NK-92 (cell line): ENCODE measurements around the gene TECTA.
"Not testable (repeated sequence)": the region's sequence is repeated elsewhere in the genome, so short reads cannot be mapped to it uniquely, and the experiment has no call there.

Experiments
- DNase-seq: peaks from one replicate; lab custom pipeline; 2025; ENCODE audit not compliant: unreplicated experiment; lab: John Stamatoyannopoulos, UW

The TECTA gene

GRCh38 chr11:121228851-121229250 is 127.8 kb downstream of the TECTA start:
- DNase-seq, result no peak

- DNase-seq, result no peak
Measured at GRCh38 chr11:121229495-121230215, 128.6 kb downstream of the TECTA start.

GRCh38 chr11:121231576-121232278 is 130.7 kb downstream of the TECTA start:
- DNase-seq, result no peak

GRCh38 chr11:121235057-121235456 is 134.0 kb downstream of the TECTA start:
- DNase-seq, result no peak

- DNase-seq, result no peak
Measured at GRCh38 chr11:121236115-121237001, 135.3 kb downstream of the TECTA start.

GRCh38 chr11:121237247-121237646 is 136.2 kb downstream of the TECTA start:
- DNase-seq, result not testable (repeated sequence)

- no peak for DNase-seq
Measured at GRCh38 chr11:121237686-121238658, 136.9 kb downstream of the TECTA start.

- no peak for DNase-seq
Measured at GRCh38 chr11:121238956-121239355, 137.9 kb downstream of the TECTA start.

- not testable (repeated sequence) for DNase-seq
Measured at GRCh38 chr11:121240001-121240400, 139.0 kb downstream of the TECTA start.

- DNase-seq, result no peak
Measured at GRCh38 chr11:121240650-121241303, 139.7 kb downstream of the TECTA start.
